Astrocyte (in vitro differentiated cells and primary cell): Measurements from ENCODE around the gene PSG3. TPM values are rescaled to one million over a fixed set of nuclear protein-coding genes. Genes with fewer than 3 reads are reported as not detected.
A peak's percentile ranks its signal among the peaks of the same experiment; 100 is the strongest.
"Not testable (repeated sequence)": the region's sequence is repeated elsewhere in the genome, so short reads cannot be mapped to it uniquely, and the experiment has no call there.

Experiments
- DNase-seq: peaks from one replicate; pipeline ENCODE4 v3.0.0-alpha.2; 2010; ENCODE audit warnings: low read depth
- FAIRE-seq: peaks from 2 replicates; lab custom pipeline; 2011; peaks lifted over from hg19 to GRCh38; lab: Jason Lieb, UNC
- H2AFZ ChIP-seq: 2 replicates; pipeline ENCODE4 v1.6.0; 2012; ENCODE audit warnings: low read depth, low read length, inconsistent platforms
- H3K27ac ChIP-seq: 2 replicates; pipeline ENCODE4 v1.5.1; 2011; ENCODE audit warnings: low read depth, low read length, inconsistent platforms
- H3K27me3 ChIP-seq: 2 replicates; pipeline ENCODE4 v1.6.0; 2011; ENCODE audit warnings: low read length, inconsistent platforms; ENCODE audit not compliant: insufficient read depth
- H3K36me3 ChIP-seq: 2 replicates; pipeline ENCODE4 v1.5.1; 2011; ENCODE audit warnings: low read length, inconsistent platforms; ENCODE audit not compliant: insufficient read depth
- H3K4me1 ChIP-seq: 2 replicates; pipeline ENCODE4 v1.5.1; 2011; ENCODE audit warnings: low read length, inconsistent platforms; ENCODE audit not compliant: insufficient read depth
- H3K4me2 ChIP-seq: 2 replicates; pipeline ENCODE4 v1.6.0; 2012; ENCODE audit warnings: low read length, inconsistent platforms
- H3K4me3 ChIP-seq: 2 replicates; pipeline ENCODE4 v1.5.1; 2011; ENCODE audit warnings: low read depth, mild to moderate bottlenecking, low read length, inconsistent platforms; ENCODE audit not compliant: insufficient read depth
- H3K79me2 ChIP-seq: 2 replicates; pipeline ENCODE4 v1.6.0; 2012; ENCODE audit warnings: mild to moderate bottlenecking, low read length, inconsistent platforms; ENCODE audit not compliant: insufficient read depth
- H3K9ac ChIP-seq: 2 replicates; pipeline ENCODE4 v1.6.0; 2012; ENCODE audit warnings: mild to moderate bottlenecking, low read length, inconsistent platforms
- H3K9me3 ChIP-seq: 2 replicates; pipeline ENCODE4 v1.5.1; 2012; ENCODE audit warnings: low read depth, mild to moderate bottlenecking, low read length, inconsistent platforms; ENCODE audit not compliant: insufficient read depth
- H4K20me1 ChIP-seq: 2 replicates; pipeline ENCODE4 v1.6.0; 2012; ENCODE audit warnings: low read length, inconsistent platforms; ENCODE audit not compliant: insufficient read depth
- H3K27ac Mint-ChIP-seq: one replicate; pipeline ENCODE4 v1.8.0; 2021; ENCODE audit warnings: mild to moderate bottlenecking, mixed read lengths; ENCODE audit not compliant: unreplicated experiment
- H3K27me3 Mint-ChIP-seq: one replicate; pipeline ENCODE4 v1.8.0; 2021; ENCODE audit warnings: low read depth, mixed read lengths; ENCODE audit not compliant: unreplicated experiment
- H3K36me3 Mint-ChIP-seq: one replicate; pipeline ENCODE4 v1.8.0; 2021; ENCODE audit warnings: low read depth, mixed read lengths; ENCODE audit not compliant: unreplicated experiment
- H3K4me1 Mint-ChIP-seq: one replicate; pipeline ENCODE4 v1.8.0; 2021; ENCODE audit warnings: low read depth, mixed read lengths; ENCODE audit not compliant: unreplicated experiment
- H3K4me3 Mint-ChIP-seq: one replicate; pipeline ENCODE4 v1.8.0; 2021; ENCODE audit warnings: mild to moderate bottlenecking, moderate library complexity, mixed read lengths; ENCODE audit not compliant: unreplicated experiment
- H3K9me3 Mint-ChIP-seq: one replicate; pipeline ENCODE4 v1.8.0; 2021; ENCODE audit warnings: mild to moderate bottlenecking, mixed read lengths; ENCODE audit not compliant: unreplicated experiment
- CTCF ChIP-seq: IDR thresholded peaks from 2 replicates; pipeline ENCODE4 v1.5.1; 2011; ENCODE audit warnings: low read depth, mild to moderate bottlenecking, inconsistent platforms, low read length, moderate library complexity; ENCODE audit not compliant: insufficient read depth
- total RNA-seq: library from RNA; stranded (reverse); gene quantifications from 2 replicates; pipeline ENCODE4 v1.2.1, GENCODE V29; 2021

The PSG3 gene
- total RNA-seq, 1 donor from 2014 or later = 0.34 TPM

- not testable (repeated sequence) for H3K4me3 Mint-ChIP-seq, FAIRE-seq, H3K36me3 ChIP-seq, H3K27ac ChIP-seq, DNase-seq, H3K36me3 Mint-ChIP-seq, H3K9ac ChIP-seq, H3K27me3 Mint-ChIP-seq, H3K4me2 ChIP-seq, H3K79me2 ChIP-seq, H3K27ac Mint-ChIP-seq, H3K4me1 Mint-ChIP-seq, H4K20me1 ChIP-seq, H3K4me3 ChIP-seq, H2AFZ ChIP-seq, H3K27me3 ChIP-seq, H3K9me3 ChIP-seq
- TF ChIP-seq CTCF = peak; percentile 5
- peaks cover 17% of the 10 kb centered on the region for H3K4me1 ChIP-seq
- H3K9me3 Mint-ChIP-seq = peaks cover 26% of the 10 kb centered on the region
Observed at GRCh38 chr19:42758667-42759066, 18.4 kb upstream of the PSG3 start.

- not testable (repeated sequence) for H3K36me3 Mint-ChIP-seq, H3K4me1 ChIP-seq, H3K9me3 ChIP-seq, H3K27me3 ChIP-seq, DNase-seq, H3K79me2 ChIP-seq, H3K27ac ChIP-seq, H3K27me3 Mint-ChIP-seq, H3K4me3 Mint-ChIP-seq, H3K4me2 ChIP-seq, H3K27ac Mint-ChIP-seq, H2AFZ ChIP-seq, H3K4me1 Mint-ChIP-seq, H3K9ac ChIP-seq, H4K20me1 ChIP-seq, H3K36me3 ChIP-seq, H3K4me3 ChIP-seq, FAIRE-seq
- H3K9me3 Mint-ChIP-seq = peaks cover 24% of the 10 kb centered on the region
Observed at GRCh38 chr19:42752246-42752645, 12.0 kb upstream of the PSG3 start.

GRCh38 chr19:42741726-42742607, 1.7 kb upstream of the PSG3 start:
- H3K36me3 ChIP-seq, H3K4me3 Mint-ChIP-seq, H2AFZ ChIP-seq, H3K27me3 Mint-ChIP-seq, H3K27ac ChIP-seq, H3K27ac Mint-ChIP-seq, H3K4me2 ChIP-seq, H3K36me3 Mint-ChIP-seq, H3K9me3 ChIP-seq, H4K20me1 ChIP-seq, H3K4me1 Mint-ChIP-seq, H3K4me1 ChIP-seq, DNase-seq, H3K27me3 ChIP-seq, H3K9ac ChIP-seq, FAIRE-seq, H3K79me2 ChIP-seq, H3K4me3 ChIP-seq: not testable (repeated sequence)
- peak; percentile 26 for TF ChIP-seq CTCF
- peaks cover 16% of the 10 kb centered on the region for H3K9me3 Mint-ChIP-seq

GRCh38 chr19:42737581-42738011, 2.7 kb downstream of the PSG3 start:
- not testable (repeated sequence) for H3K4me1 Mint-ChIP-seq, H3K27me3 Mint-ChIP-seq, H3K79me2 ChIP-seq, H3K36me3 ChIP-seq, H3K27ac Mint-ChIP-seq, H3K4me3 Mint-ChIP-seq, H4K20me1 ChIP-seq, H3K9me3 ChIP-seq, H3K4me3 ChIP-seq, H3K27me3 ChIP-seq, H3K36me3 Mint-ChIP-seq, FAIRE-seq
- Histone ChIP-seq H2AFZ (peak overlapping the region; percentile 24), H3K27ac (peak overlapping the region; percentile 41), H3K4me2 (peak overlapping the region; percentile 19), H3K9ac (peak overlapping the region; percentile 21), H3K4me1 (peaks cover 13% of the 10 kb centered on the region)
- DNase-seq = peak; percentile 76
- H3K9me3 Mint-ChIP-seq = peaks cover 19% of the 10 kb centered on the region

GRCh38 chr19:42728341-42728740, 11.9 kb downstream of the PSG3 start:
- H3K9me3 Mint-ChIP-seq, H3K27me3 ChIP-seq, H2AFZ ChIP-seq, H3K36me3 Mint-ChIP-seq, H3K4me2 ChIP-seq, DNase-seq, H3K4me1 Mint-ChIP-seq, H4K20me1 ChIP-seq, H3K79me2 ChIP-seq, H3K27ac ChIP-seq, H3K9me3 ChIP-seq, H3K36me3 ChIP-seq, H3K4me3 ChIP-seq, H3K9ac ChIP-seq, H3K4me1 ChIP-seq, H3K27me3 Mint-ChIP-seq, FAIRE-seq, H3K4me3 Mint-ChIP-seq, H3K27ac Mint-ChIP-seq: not testable (repeated sequence)
